Right lobe of liver (tissue), 6 donors: ENCODE data around the gene SPTLC3. TPM values are rescaled to one million over a fixed set of nuclear protein-coding genes. Genes with fewer than 3 reads are reported as not detected.

ENCODE experiments used
- ATAC-seq, 4 donors: fragments of 200-7000 bp; cut with Tn5 transposase; one replicate each; pipeline ENCODE4 v1.9.1; 2020; ENCODE audit warnings: mild to moderate bottlenecking in 4 of 4, moderate library complexity in 4 of 4
- DNase-seq, 3 donors: peaks; one replicate each; pipeline ENCODE4 v3.0.0-alpha.2; 2020
- H3K27ac ChIP-seq, 3 donors: fragments of 200-600 bp; one replicate each; pipeline ENCODE4 v1.8.0; 2022
- H3K27me3 ChIP-seq, 2 donors: fragments of 200-600 bp; one replicate each; pipeline ENCODE4 v1.8.0; 2022
- H3K36me3 ChIP-seq, 4 donors: fragments of 200-600 bp; sonication (generic) in 1 of 4; one replicate each; pipeline versions ENCODE4 v1.5.1 to v1.8.0; 2017 to 2022; ENCODE audit warnings: control low read depth in 1 of 4
- H3K4me1 ChIP-seq, 4 donors: fragments of 200-600 bp; sonication (generic) in 1 of 4; one replicate each; pipeline versions ENCODE4 v1.5.1 to v1.8.0; 2017 to 2022; ENCODE audit warnings: control low read depth in 1 of 4
- H3K4me3 ChIP-seq, 3 donors: fragments of 200-600 bp; one replicate each; pipeline ENCODE4 v1.8.0; 2022
- H3K9me3 ChIP-seq, 4 donors: fragments of 200-600 bp; sonication (generic) in 1 of 4; one replicate each; pipeline versions ENCODE4 v1.5.1 to v1.8.0; 2017 to 2022; ENCODE audit warnings: control low read depth in 1 of 4
- CTCF ChIP-seq, 4 donors: fragments of 200-600 bp in 3 of 4; fragments of 450-650 bp in 1 of 4; IDR thresholded peaks; one replicate each; pipeline versions ENCODE4 v1.5.1 to v1.8.0; 2016 to 2022; ENCODE audit warnings: antibody characterized with exemption in 4 of 4, mild to moderate bottlenecking in 2 of 4
- POLR2A ChIP-seq: fragments of 450-650 bp; IDR thresholded peaks from one replicate; pipeline ENCODE4 v1.6.1; 2017; ENCODE audit warnings: antibody characterized with exemption, mild to moderate bottlenecking
- WGBS: methylation state at CpG from one replicate; pipeline ENCODE4 v1.1.6; 2018; ENCODE audit warnings: low coverage, low lambda C conversion rate; ENCODE audit not compliant: insufficient coverage; ENCODE audit errors: missing lambda C conversion rate; 5-methylcytosine and 5-hydroxymethylcytosine counted together
- intact Hi-C, 2 donors: fragments of 100-400 bp; cut with DNase I; formaldehyde crosslinking; loops; one replicate each; pipeline versions ENCODE4 v1.11.2 to v1.14.1; 2022
- total RNA-seq, 6 experiments: library from RNA; depleted of rRNA in 2 of 6; stranded (reverse); fragments of >200 nt in 2 of 6; fragmentation: NEBNext Ultra II Directional in 3 of 6; extraction: Animal tissue kit (Norgen Biotek cat#: 25700) in 3 of 6; gene quantifications; one replicate each; pipeline versions ENCODE4 v1.1.0 to v1.2.4, GENCODE V29; 2016 to 2023
- donor health status: DM: no; HTN: yes; CAD: no.
- donor health status: DM: no; HTN: no; CAD: no.
- donor health status: DM: no; HTN: no; CAD: no.
- donor health status: DM: no; HTN: yes; CAD: no.
- donor health status: DM: no; HTN: yes; CAD: no.

SPTLC3 gene
- total RNA-seq, 6 experiments from 2014 or later, result 16.4 to 25.6 (median 24.8) TPM

- no peak for DNase-seq
- TF ChIP-seq CTCF (IDR thresholded peaks at IDR 0.05) (no peak), POLR2A (no peak)
- Histone ChIP-seq H3K27me3 (no peaks in the 10 kb centered on the region), H3K36me3 (no peaks in the 10 kb centered on the region), H3K27ac (peak overlapping the region in 1 of 3 donors; percentile 35), H3K4me1 (peaks cover 0 to 9% (median 0%) of the 10 kb centered on the region in 4 donors), H3K9me3 (no peaks in the 10 kb centered on the region), H3K4me3 (no peak overlapping the region)
- intact Hi-C loops, result no loop called here
- 25% methylated on average over 2 of the region's 2 CpGs for WGBS
- ATAC-seq, result peak in 3 of 4 donors; percentile 11 to 85 (median 77)
These were observed 26.8 kb downstream of the SPTLC3 start for GRCh38 chr20:13035399-13036152.

GRCh38 chr20:13037727-13038126 is 29.0 kb downstream of the SPTLC3 start:
- Histone ChIP-seq H3K27ac (no peak overlapping the region), H3K4me3 (no peak overlapping the region), H3K9me3 (no peaks in the 10 kb centered on the region), H3K27me3 (no peaks in the 10 kb centered on the region), H3K36me3 (no peaks in the 10 kb centered on the region), H3K4me1 (peaks cover 0 to 9% (median 0%) of the 10 kb centered on the region in 4 donors)
- TF ChIP-seq POLR2A, result no peak
- ATAC-seq (no peak), DNase-seq (no peak)
- intact Hi-C loops, result no loop called here
- 88% methylated on average over 3 of the region's 3 CpGs for WGBS

- TF ChIP-seq POLR2A (no peak), CTCF (IDR thresholded peaks at IDR 0.05) (no peak)
- no peak for DNase-seq
- H3K27me3 ChIP-seq, result no peaks in the 10 kb centered on the region
- no peak overlapping the region for H3K27ac ChIP-seq
- intact Hi-C loops, result no loop called here
- H3K4me1 ChIP-seq, result peaks cover 0 to 3% (median 0%) of the 10 kb centered on the region in 4 donors
- no peaks in the 10 kb centered on the region for H3K36me3 ChIP-seq
- no peaks in the 10 kb centered on the region for H3K9me3 ChIP-seq
- H3K4me3 ChIP-seq, result no peak overlapping the region
- WGBS, result 94% methylated on average over 4 of the region's 4 CpGs
- ATAC-seq, result no peak
These were observed 33.0 kb downstream of the SPTLC3 start for GRCh38 chr20:13041574-13042457.

- DNase-seq (no peak), ATAC-seq (no peak)
- Histone ChIP-seq H3K4me3 (no peak overlapping the region), H3K36me3 (no peaks in the 10 kb centered on the region), H3K27ac (no peak overlapping the region), H3K4me1 (peaks cover 0 to 5% (median 0%) of the 10 kb centered on the region in 4 donors), H3K27me3 (no peaks in the 10 kb centered on the region), H3K9me3 (no peaks in the 10 kb centered on the region)
- TF ChIP-seq CTCF (IDR thresholded peaks at IDR 0.05) (no peak), POLR2A (no peak)
- intact Hi-C loops, result no loop called here
These were observed 33.7 kb downstream of the SPTLC3 start for GRCh38 chr20:13042458-13042794.

- 25% methylated on average over 1 of the region's 1 CpG for WGBS
- DNase-seq, result no peak
These were observed 37.6 kb downstream of the SPTLC3 start for GRCh38 chr20:13046409-13046808.

More at GRCh38 chr20:13046409-13046808, 37.6 kb downstream of the SPTLC3 start:
- no peak overlapping the region for H3K27ac ChIP-seq
- TF ChIP-seq CTCF (IDR thresholded peaks at IDR 0.05) (no peak), POLR2A (no peak)
- peak; percentile 73 to 89 (median 80) for ATAC-seq
- peaks cover 0 to 5% (median 0%) of the 10 kb centered on the region in 4 donors for H3K4me1 ChIP-seq
- H3K4me3 ChIP-seq, result no peak overlapping the region
- H3K27me3 ChIP-seq, result no peaks in the 10 kb centered on the region
- no peaks in the 10 kb centered on the region for H3K9me3 ChIP-seq
- H3K36me3 ChIP-seq, result peaks cover 0 to 7% (median 0%) of the 10 kb centered on the region in 4 donors
- intact Hi-C loops, result no loop called here
